ENCODE results near the gene MFF. TPM values are rescaled to one million over a fixed set of nuclear protein-coding genes. Genes with fewer than 3 reads are reported as not detected.

The MFF gene
- total RNA-seq, 2 donors from 2014 or later: 86.9 to 141 TPM

DNA sequence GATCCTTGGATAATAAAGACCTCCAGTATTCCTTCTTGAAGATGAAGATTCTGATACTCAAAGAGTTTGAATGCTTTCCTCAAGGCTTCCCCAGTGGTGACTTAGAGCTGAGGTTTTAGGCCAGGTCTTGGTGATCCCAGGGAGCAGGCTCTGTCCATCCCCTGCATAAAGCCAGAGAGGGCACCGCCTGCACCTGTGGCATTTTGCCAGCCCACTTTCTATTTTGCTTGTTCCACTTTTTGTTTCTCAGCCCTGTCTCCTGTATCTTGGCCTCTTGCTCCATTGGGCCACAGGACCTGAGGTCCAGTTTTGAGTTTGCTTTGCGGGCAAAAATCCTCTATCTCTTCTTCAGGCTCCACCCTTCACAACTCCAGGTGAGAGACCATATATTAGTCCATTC, 69.3 kb downstream of the MFF start:
- Histone ChIP-seq H3K9me3 (no peaks in the 10 kb centered on the region), H3K36me3 (replicated peaks in 1 of 2; ENCODE audit: insufficient read depth in 1 of 2, low read depth in 2 of 2) (no peaks in the 10 kb centered on the region), H3K4me1 (no peaks in the 10 kb centered on the region), H3K27ac (no peak overlapping the region), H3K27me3 (no peaks in the 10 kb centered on the region), H3K4me3 (no peak overlapping the region)
- TF ChIP-seq POLR2A (IDR thresholded peaks at IDR 0.05) (no peak), CTCF (IDR thresholded peaks at IDR 0.05) (no peak)
- WGBS, 2 donors: 41 to 87% methylated on average over 2 of the region's 2 CpGs
- DNase-seq (no peak), ATAC-seq (no peak)
- intact Hi-C loops (cut with DNase I): no loop called here

- Histone ChIP-seq H3K4me3 (no peak overlapping the region), H3K9me3 (no peaks in the 10 kb centered on the region), H3K27ac (no peak overlapping the region), H3K27me3 (no peaks in the 10 kb centered on the region), H3K4me1 (no peaks in the 10 kb centered on the region), H3K36me3 (replicated peaks in 1 of 2; ENCODE audit: insufficient read depth in 1 of 2, low read depth in 2 of 2) (no peaks in the 10 kb centered on the region)
- no peak for TF ChIP-seq CTCF (IDR thresholded peaks at IDR 0.05)
- TF ChIP-seq POLR2A (IDR thresholded peaks at IDR 0.05): no peak
- 29 to 56% methylated on average over 1 of the region's 1 CpG for WGBS, 2 donors
- ATAC-seq (no peak), DNase-seq (no peak)
- intact Hi-C loops (cut with DNase I): no loop called here
Measured at GRCh38 chr2:227395556-227395955, 70.5 kb downstream of the MFF start.

DNA sequence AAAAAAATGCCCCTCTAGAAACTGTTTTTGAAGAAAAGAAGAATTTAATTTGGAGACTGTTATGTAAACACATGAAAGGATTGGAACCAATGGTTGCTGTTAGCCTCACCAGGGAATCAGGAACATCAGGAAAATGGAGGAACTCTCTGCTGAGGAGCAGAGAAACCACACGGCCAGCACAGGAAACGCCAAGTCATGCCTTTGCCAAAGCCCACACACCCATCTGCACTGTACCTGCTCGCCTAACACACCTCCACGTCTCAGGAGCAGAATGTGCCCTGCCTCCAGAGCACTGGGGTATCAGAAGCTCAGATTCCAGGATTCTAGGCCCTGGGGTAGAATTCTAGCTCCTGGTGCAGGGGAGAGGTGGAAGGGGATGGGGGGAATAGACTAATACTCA, 72.5 kb downstream of the MFF start:
- Histone ChIP-seq H3K27me3 (no peaks in the 10 kb centered on the region), H3K9me3 (no peaks in the 10 kb centered on the region), H3K4me1 (no peaks in the 10 kb centered on the region), H3K4me3 (no peak overlapping the region), H3K27ac (no peak overlapping the region), H3K36me3 (replicated peaks in 1 of 2; ENCODE audit: insufficient read depth in 1 of 2, low read depth in 2 of 2) (no peaks in the 10 kb centered on the region)
- intact Hi-C loops (cut with DNase I): no loop called here
- WGBS, 2 donors: 51 to 85% methylated on average over 4 of the region's 4 CpGs
- TF ChIP-seq POLR2A (IDR thresholded peaks at IDR 0.05): no peak
- no peak for TF ChIP-seq CTCF (IDR thresholded peaks at IDR 0.05)
- ATAC-seq (no peak), DNase-seq (no peak)

DNA sequence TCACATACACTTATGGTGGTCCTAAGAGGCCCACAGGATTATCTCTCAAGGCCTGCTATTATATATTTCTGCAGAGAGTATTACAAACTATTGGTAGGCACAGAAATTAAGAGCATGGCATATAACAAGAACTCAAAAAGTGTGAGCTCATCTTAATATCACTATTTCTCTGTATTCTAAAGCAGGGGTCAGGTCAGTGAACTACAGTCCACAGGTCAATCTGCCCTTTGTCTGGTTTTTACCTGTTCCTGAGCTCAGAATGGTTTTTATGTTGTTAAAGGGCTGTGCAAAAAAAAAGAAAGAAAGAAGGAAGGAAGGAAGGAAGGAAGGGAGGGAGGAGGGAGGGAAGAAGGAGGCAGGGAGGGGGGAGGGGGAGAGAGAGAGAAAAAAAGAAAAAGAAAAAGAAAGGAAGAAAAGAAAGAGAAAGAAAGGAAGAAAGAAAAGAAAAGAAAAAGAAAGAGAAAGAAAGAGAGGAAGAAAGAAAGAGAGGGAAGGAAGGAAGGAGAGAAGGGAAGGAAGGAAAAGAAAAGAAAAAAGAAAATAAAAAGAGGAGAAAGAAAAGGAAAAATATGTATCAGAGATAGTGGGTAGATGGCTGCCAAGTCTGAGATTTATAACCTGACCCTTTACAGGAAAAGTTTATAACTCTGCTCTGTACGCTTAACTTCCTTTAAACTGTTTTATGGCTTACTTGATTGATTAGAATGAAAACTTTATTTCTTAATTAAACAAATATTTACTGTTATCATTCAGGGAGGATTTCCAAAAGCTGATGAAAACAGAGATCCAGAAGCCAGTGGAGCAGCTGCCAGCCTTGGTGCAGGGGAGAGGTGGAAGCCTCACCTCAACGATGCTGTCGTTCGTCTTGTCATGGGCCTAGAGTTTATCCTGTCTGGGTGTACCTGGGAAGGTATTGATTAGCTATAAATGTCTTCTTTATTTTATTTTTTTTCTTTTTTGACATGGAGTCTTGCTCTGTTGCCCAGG, 73.9 kb downstream of the MFF start:
- DNase-seq (no peak), ATAC-seq (peak; percentile 15)
- H3K27ac ChIP-seq: no peak overlapping the region
- H3K4me3 ChIP-seq: no peak overlapping the region
- H3K27me3 ChIP-seq: no peaks in the 10 kb centered on the region
- no peaks in the 10 kb centered on the region for H3K4me1 ChIP-seq
- no peaks in the 10 kb centered on the region for H3K36me3 ChIP-seq (replicated peaks in 1 of 2; ENCODE audit: insufficient read depth in 1 of 2, low read depth in 2 of 2)
- TF ChIP-seq POLR2A (IDR thresholded peaks at IDR 0.05): no peak
- TF ChIP-seq CTCF (IDR thresholded peaks at IDR 0.05): no peak
- intact Hi-C loops (cut with DNase I): no loop called here
- 52 to 62% methylated on average over 4 of the region's 4 CpGs for WGBS, 2 donors
- no peaks in the 10 kb centered on the region for H3K9me3 ChIP-seq

All from body of pancreas (tissue), 4 donors.